ENCODE measurements around the gene SLC6A3.
"Not testable (repeated sequence)": the region's sequence is repeated elsewhere in the genome, so short reads cannot be mapped to it uniquely, and the experiment has no call there.

SLC6A3 gene

GRCh38 chr5:1423901-1424603, 21.2 kb downstream of the SLC6A3 start:
- TF ChIP-seq CTCF (IDR thresholded peaks at IDR 0.05; ENCODE audit: insufficient read depth, missing control alignments): no peak
- FAIRE-seq (no peak), DNase-seq (ENCODE audit: insufficient read length, low spot score) (no peak)

GRCh38 chr5:1422522-1422921, 22.7 kb downstream of the SLC6A3 start:
- not testable (repeated sequence) for FAIRE-seq

GRCh38 chr5:1421521-1422341, 23.5 kb downstream of the SLC6A3 start:
- no peak for FAIRE-seq
- no peak for TF ChIP-seq CTCF (IDR thresholded peaks at IDR 0.05; ENCODE audit: insufficient read depth, missing control alignments)
- DNase-seq (ENCODE audit: insufficient read length, low spot score): no peak

More at GRCh38 chr5:1422522-1422921, 22.7 kb downstream of the SLC6A3 start:
- not testable (repeated sequence) for DNase-seq (ENCODE audit: insufficient read length, low spot score)

GRCh38 chr5:1420211-1421195, 24.7 kb downstream of the SLC6A3 start:
- no peak for TF ChIP-seq CTCF (IDR thresholded peaks at IDR 0.05; ENCODE audit: insufficient read depth, missing control alignments)
- DNase-seq (ENCODE audit: insufficient read length, low spot score): no peak
- no peak for FAIRE-seq

GRCh38 chr5:1419476-1420210, 25.6 kb downstream of the SLC6A3 start:
- no peak for TF ChIP-seq CTCF (IDR thresholded peaks at IDR 0.05; ENCODE audit: insufficient read depth, missing control alignments)
- FAIRE-seq (no peak), DNase-seq (ENCODE audit: insufficient read length, low spot score) (no peak)

- no peak for FAIRE-seq
- no peak for DNase-seq (ENCODE audit: insufficient read length, low spot score)
- no peak for TF ChIP-seq CTCF (IDR thresholded peaks at IDR 0.05; ENCODE audit: insufficient read depth, missing control alignments)
Measured at GRCh38 chr5:1418921-1419280, 26.3 kb downstream of the SLC6A3 start.

All from D721Med (cell line).